Activated T-helper 1 cell treated with anti-CD3 and anti-CD28 coated beads, Interleukin-12 subunit alpha, Interleukin-12 subunit beta, Interleukin-2, Interleukin-4 antibody, amounts not matched to agents 30 ng/mL and 10 ng/mL and 1 ng/mL, durations not matched to agents 14 hours and 24 hours and 36 hours (primary cell): ENCODE measurements around the gene CCDC169. TPM values are rescaled to one million over a fixed set of nuclear protein-coding genes. Genes with fewer than 3 reads are reported as not detected.
A peak's percentile ranks its signal among the peaks of the same experiment; 100 is the strongest.

Experiments used
- DNase-seq: peaks from one replicate; pipeline ENCODE4 v3.0.0; 2021; ENCODE audit warnings: low spot score
- H3K27ac Mint-ChIP-seq: one replicate; pipeline ENCODE4 v1.8.0; 2021; ENCODE audit warnings: mild to moderate bottlenecking, mixed read lengths
- H3K27me3 Mint-ChIP-seq: one replicate; pipeline ENCODE4 v1.8.0; 2022; ENCODE audit warnings: mild to moderate bottlenecking, moderate library complexity, mixed read lengths; ENCODE audit not compliant: insufficient read depth
- H3K36me3 Mint-ChIP-seq: one replicate; pipeline ENCODE4 v1.8.0; 2021; ENCODE audit warnings: low read depth, mixed read lengths
- H3K4me1 Mint-ChIP-seq: one replicate; pipeline ENCODE4 v1.8.0; 2021; ENCODE audit warnings: low read depth, mixed read lengths
- H3K4me3 Mint-ChIP-seq: one replicate; pipeline ENCODE4 v1.8.0; 2021; ENCODE audit warnings: mild to moderate bottlenecking, moderate library complexity, mixed read lengths
- H3K9me3 Mint-ChIP-seq: one replicate; pipeline ENCODE4 v1.8.0; 2021; ENCODE audit warnings: mixed read lengths
- intact Hi-C: fragments of 100-400 bp; cut with micrococcal nuclease; formaldehyde crosslinking; loops from one replicate; pipeline ENCODE4 v1.15.1; 2024
- total RNA-seq: library from RNA; stranded (reverse); gene quantifications from 2 replicates; pipeline ENCODE4 v1.2.3, GENCODE V29; 2022

CCDC169 gene
- total RNA-seq, 1 donor from 2014 or later, result not detected

GRCh38 chr13:36298535-36299068 is 988 bp upstream of the CCDC169 start:
- Mint-ChIP-seq H3K9me3 (no peaks in the 10 kb centered on the region), H3K4me3 (peak overlapping the region; percentile 87), H3K36me3 (peaks cover 9% of the 10 kb centered on the region), H3K4me1 (peaks cover 21% of the 10 kb centered on the region), H3K27me3 (peaks cover 25% of the 10 kb centered on the region), H3K27ac (no peak overlapping the region)
- DNase-seq, result no peak
- intact Hi-C loops, result loop anchor here (1.0 to 5.0 kb wide), 2 partner anchors 47 to 119 kb away; no protein-coding TSS in a partner anchor

DNA sequence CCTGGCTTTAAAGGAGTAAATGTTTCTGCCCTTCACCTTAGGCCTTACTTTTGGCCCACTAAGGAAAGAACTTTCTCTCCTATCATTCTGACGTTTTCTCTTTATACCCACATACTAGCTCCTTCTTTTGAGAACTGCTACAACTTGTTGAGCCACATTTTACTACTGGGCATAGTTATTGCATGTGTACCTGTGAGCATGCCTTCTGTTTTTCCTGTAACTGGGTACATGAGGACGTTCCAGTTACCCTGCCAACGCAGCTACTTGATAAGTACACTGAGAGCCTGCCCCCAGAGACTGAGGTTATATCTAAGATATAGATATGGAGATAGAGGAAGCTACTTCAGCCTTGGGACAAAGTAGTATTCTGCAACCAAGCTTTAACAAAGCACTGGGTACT is 3.5 kb downstream of the CCDC169 start:
- Mint-ChIP-seq H3K27me3 (peaks cover 20% of the 10 kb centered on the region), H3K4me1 (peaks cover 21% of the 10 kb centered on the region), H3K9me3 (peaks cover 4% of the 10 kb centered on the region), H3K36me3 (no peaks in the 10 kb centered on the region), H3K4me3 (no peak overlapping the region), H3K27ac (no peak overlapping the region)
- intact Hi-C loops, result no loop called here
- DNase-seq, result no peak

DNA sequence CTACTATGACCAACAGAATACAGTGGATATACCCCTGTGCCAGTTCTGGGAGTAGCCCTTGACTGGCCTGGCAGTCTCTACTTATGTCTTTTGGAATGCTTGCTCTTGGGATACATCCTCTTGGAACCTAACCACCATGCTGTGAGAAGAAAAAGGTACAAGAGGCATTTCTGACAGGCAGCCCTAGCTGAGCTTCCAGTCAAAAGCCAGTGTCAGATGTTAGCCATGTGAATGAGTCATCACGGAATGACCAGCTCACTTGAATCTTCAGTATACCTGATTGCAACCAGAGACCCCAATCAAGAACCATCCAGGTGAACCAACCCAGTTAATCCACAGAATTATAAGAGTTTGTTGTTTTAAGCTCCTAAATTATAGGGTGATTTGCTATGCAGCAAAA is 4.1 kb downstream of the CCDC169 start:
- DNase-seq, result no peak
- Mint-ChIP-seq H3K27ac (no peak overlapping the region), H3K9me3 (peaks cover 4% of the 10 kb centered on the region), H3K27me3 (peaks cover 14% of the 10 kb centered on the region), H3K4me1 (peaks cover 18% of the 10 kb centered on the region), H3K36me3 (no peaks in the 10 kb centered on the region), H3K4me3 (no peak overlapping the region)
- intact Hi-C loops, result no loop called here

DNA sequence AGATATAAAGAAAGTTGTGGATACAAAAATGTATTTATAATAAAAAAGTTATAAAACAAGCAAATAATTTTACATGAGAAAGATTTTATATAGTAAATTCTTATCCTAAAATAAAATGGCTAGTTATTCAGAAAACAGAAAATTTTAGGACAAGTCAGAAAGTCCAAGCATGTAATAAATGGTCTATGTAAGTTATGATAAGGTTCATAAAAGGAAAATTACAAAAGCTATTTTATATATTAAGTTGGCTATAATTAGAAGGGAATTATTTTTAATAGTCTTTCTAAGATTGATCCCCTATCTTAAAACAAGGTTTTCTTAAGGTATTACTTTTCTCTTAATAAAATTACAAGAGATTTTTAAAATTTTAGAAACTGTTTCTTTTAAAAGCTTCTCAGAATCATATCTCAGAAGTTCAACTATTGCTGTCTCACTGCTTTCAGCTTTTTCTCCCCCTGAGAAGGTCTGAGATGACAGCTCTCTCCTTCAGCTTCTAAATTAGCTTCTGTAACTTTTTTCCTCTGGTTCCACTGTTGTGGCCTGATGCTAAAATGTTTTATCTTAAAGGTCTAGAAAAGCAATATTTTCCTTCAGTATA is 8.7 kb downstream of the CCDC169 start:
- DNase-seq, result no peak
- H3K9me3 Mint-ChIP-seq, result peaks cover 4% of the 10 kb centered on the region
- peaks cover 2% of the 10 kb centered on the region for H3K27me3 Mint-ChIP-seq
- intact Hi-C loops, result no loop called here
- H3K27ac Mint-ChIP-seq, result no peak overlapping the region
- no peaks in the 10 kb centered on the region for H3K36me3 Mint-ChIP-seq
- no peaks in the 10 kb centered on the region for H3K4me1 Mint-ChIP-seq
- no peak overlapping the region for H3K4me3 Mint-ChIP-seq

- no peak for DNase-seq
- Mint-ChIP-seq H3K27ac (no peak overlapping the region), H3K27me3 (peaks cover 8% of the 10 kb centered on the region), H3K4me3 (no peak overlapping the region), H3K9me3 (peaks cover 4% of the 10 kb centered on the region), H3K36me3 (no peaks in the 10 kb centered on the region), H3K4me1 (no peaks in the 10 kb centered on the region)
- intact Hi-C loops, result no loop called here
Measured at GRCh38 chr13:36286006-36286405, 11.6 kb downstream of the CCDC169 start.

DNA sequence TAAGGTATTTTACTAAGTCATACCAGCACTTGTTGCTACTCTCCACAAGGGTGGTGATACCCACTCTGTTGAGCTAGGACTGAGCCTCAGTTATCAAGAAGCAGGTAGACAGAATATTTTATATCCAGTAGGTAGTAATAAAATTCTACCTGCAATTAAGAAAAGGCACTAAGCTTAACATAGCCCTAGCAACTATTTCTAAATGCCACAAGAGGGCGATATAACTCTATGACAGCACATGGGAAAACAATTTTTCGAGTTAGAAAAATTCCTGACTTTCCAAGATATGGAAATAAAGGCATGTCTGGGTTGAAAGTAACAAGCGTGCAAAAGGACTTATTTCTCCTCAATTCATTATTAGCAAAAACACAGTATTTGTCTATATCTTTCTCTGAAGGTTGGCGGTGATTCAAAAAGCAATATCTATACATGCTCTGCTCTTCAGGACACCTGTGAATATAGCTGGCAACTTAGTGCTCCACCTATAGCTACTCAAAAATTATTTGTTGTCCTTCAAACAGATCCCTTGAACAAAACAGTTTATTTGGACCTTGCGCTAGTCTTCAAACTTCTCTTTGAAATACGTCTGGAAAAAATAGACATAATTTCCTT is 14.7 kb downstream of the CCDC169 start:
- H3K27me3 Mint-ChIP-seq, result peaks cover 14% of the 10 kb centered on the region
- H3K27ac Mint-ChIP-seq, result no peak overlapping the region
- intact Hi-C loops, result loop anchor here (1.0 to 5.0 kb wide), 6 partner anchors 62 to 699 kb away; no protein-coding TSS in a partner anchor
- H3K36me3 Mint-ChIP-seq, result no peaks in the 10 kb centered on the region
- no peaks in the 10 kb centered on the region for H3K9me3 Mint-ChIP-seq
- no peaks in the 10 kb centered on the region for H3K4me1 Mint-ChIP-seq
- DNase-seq, result no peak
- no peak overlapping the region for H3K4me3 Mint-ChIP-seq

DNA sequence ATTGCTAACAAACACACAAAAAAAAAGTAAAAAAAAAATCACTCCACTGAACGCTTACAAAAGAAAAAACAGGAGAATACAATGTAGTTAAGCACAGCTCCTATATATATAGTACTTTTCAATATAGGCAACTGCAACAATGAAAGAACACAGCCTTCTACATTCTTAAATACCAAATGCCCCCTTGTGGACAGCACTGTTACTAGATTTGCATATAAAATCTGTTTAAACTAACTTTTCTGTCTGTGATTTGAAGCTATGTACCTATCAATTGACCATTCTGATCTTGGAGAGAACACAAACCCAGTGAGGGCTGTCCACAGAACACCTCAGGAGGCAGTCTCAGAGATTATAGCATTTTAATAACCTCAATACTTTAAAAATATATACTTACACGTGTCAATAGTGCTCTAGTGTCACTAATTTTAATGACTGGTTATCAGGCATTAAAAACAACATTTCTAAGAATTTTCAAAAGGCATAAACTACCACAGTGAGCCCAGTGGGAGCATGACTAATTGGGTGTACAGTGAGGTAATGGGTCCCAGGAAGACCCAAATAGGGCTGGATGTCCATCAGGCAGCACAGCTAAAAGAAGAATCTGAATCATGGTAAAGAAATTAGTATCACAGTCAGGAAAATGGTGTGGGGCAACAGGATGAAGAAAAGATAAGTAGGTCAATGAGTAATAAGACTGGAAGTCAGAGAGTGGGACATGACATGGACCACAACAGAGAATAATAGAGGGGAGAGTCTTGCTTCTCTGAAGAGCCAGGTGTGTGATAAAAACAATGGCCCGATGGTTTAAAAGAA is 22.2 kb downstream of the CCDC169 start:
- Mint-ChIP-seq H3K4me3 (no peak overlapping the region), H3K27ac (no peak overlapping the region), H3K9me3 (no peaks in the 10 kb centered on the region), H3K36me3 (no peaks in the 10 kb centered on the region), H3K4me1 (no peaks in the 10 kb centered on the region), H3K27me3 (peaks cover 11% of the 10 kb centered on the region)
- intact Hi-C loops, result no loop called here
- no peak for DNase-seq

- no peak for DNase-seq
Measured at GRCh38 chr13:36273431-36273830, 24.2 kb downstream of the CCDC169 start.

DNA sequence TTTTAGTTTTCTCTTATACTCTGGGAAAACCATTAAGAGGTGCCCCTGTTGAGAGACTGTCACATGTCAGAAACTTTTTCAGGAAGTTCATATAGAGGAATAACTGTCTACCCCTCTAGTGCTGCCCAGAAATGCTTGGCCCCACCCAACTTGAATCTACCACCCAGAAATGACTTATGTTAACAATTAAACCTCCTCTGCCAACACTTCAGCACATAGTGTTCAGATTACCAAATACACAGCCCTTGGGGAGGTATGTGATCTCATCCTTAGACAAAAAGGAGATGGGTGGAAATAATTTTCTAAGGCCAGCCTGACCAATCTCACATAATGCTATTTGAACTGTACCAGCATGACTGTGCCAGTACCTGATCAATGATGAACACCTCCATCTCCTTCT is 35.6 kb downstream of the CCDC169 start:
- intact Hi-C loops, result no loop called here
- H3K27ac Mint-ChIP-seq, result no peak overlapping the region
- H3K9me3 Mint-ChIP-seq, result no peaks in the 10 kb centered on the region
- DNase-seq, result no peak
- no peak overlapping the region for H3K4me3 Mint-ChIP-seq
- no peaks in the 10 kb centered on the region for H3K4me1 Mint-ChIP-seq
- no peaks in the 10 kb centered on the region for H3K36me3 Mint-ChIP-seq
- H3K27me3 Mint-ChIP-seq, result no peaks in the 10 kb centered on the region

More at GRCh38 chr13:36273431-36273830, 24.2 kb downstream of the CCDC169 start:
- Mint-ChIP-seq H3K36me3 (no peaks in the 10 kb centered on the region), H3K4me3 (no peak overlapping the region), H3K4me1 (no peaks in the 10 kb centered on the region), H3K27me3 (peaks cover 14% of the 10 kb centered on the region), H3K9me3 (no peaks in the 10 kb centered on the region), H3K27ac (no peak overlapping the region)
- intact Hi-C loops, result no loop called here

- no peak for DNase-seq
- Mint-ChIP-seq H3K4me3 (no peak overlapping the region), H3K27me3 (no peaks in the 10 kb centered on the region), H3K4me1 (no peaks in the 10 kb centered on the region), H3K27ac (no peak overlapping the region), H3K36me3 (no peaks in the 10 kb centered on the region), H3K9me3 (no peaks in the 10 kb centered on the region)
- intact Hi-C loops, result no loop called here
Measured at GRCh38 chr13:36261011-36261410, 36.6 kb downstream of the CCDC169 start.

- DNase-seq, result no peak
- intact Hi-C loops, result no loop called here
- no peaks in the 10 kb centered on the region for H3K9me3 Mint-ChIP-seq
- no peak overlapping the region for H3K4me3 Mint-ChIP-seq
- H3K27me3 Mint-ChIP-seq, result no peaks in the 10 kb centered on the region
- H3K27ac Mint-ChIP-seq, result no peak overlapping the region
- no peaks in the 10 kb centered on the region for H3K4me1 Mint-ChIP-seq
- H3K36me3 Mint-ChIP-seq, result no peaks in the 10 kb centered on the region
Measured at GRCh38 chr13:36259361-36260137, 38.1 kb downstream of the CCDC169 start.

- Mint-ChIP-seq H3K27me3 (no peaks in the 10 kb centered on the region), H3K27ac (no peak overlapping the region), H3K9me3 (no peaks in the 10 kb centered on the region), H3K36me3 (no peaks in the 10 kb centered on the region), H3K4me3 (no peak overlapping the region), H3K4me1 (no peaks in the 10 kb centered on the region)
- DNase-seq, result no peak
- intact Hi-C loops, result no loop called here
Measured at GRCh38 chr13:36258831-36259230, 38.8 kb downstream of the CCDC169 start.
